GM19324 (cell line): ENCODE measurements around the gene FXYD2.

Experiments used
- ATAC-seq: cut with Tn5 transposase; IDR thresholded peaks from one replicate; pipeline ENCODE4 v1.9.1; 2021; ENCODE audit warnings: mild to moderate bottlenecking, moderate library complexity; ENCODE audit not compliant: unreplicated experiment, low FRiP score

Gene FXYD2

GRCh38 chr11:117806846-117807245 is 17.7 kb downstream of the FXYD2 start:
- no peak for ATAC-seq

GRCh38 chr11:117805045-117805444 is 19.5 kb downstream of the FXYD2 start:
- ATAC-seq: no peak

- no peak for ATAC-seq
Measured at GRCh38 chr11:117803896-117804295, 20.6 kb downstream of the FXYD2 start.

GRCh38 chr11:117799634-117800033 is 24.9 kb downstream of the FXYD2 start:
- no peak for ATAC-seq

- ATAC-seq: no peak
Measured at GRCh38 chr11:117796872-117797529, 27.5 kb downstream of the FXYD2 start, which contains the start of gene DSCAML1. TSS of gene DSCAML1 (minus strand) at chr11:117797216. CDS start at chr11:117797079, 137 bp downstream.

GRCh38 chr11:117796456-117796871 is 28.1 kb downstream of the FXYD2 start:
- no peak for ATAC-seq

GRCh38 chr11:117795638-117796455 is 28.7 kb downstream of the FXYD2 start:
- ATAC-seq: no peak

- no peak for ATAC-seq
Measured at GRCh38 chr11:117794772-117795629, 29.5 kb downstream of the FXYD2 start.

- no peak for ATAC-seq
Measured at GRCh38 chr11:117794135-117794534, 30.4 kb downstream of the FXYD2 start.

- ATAC-seq: no peak
Measured at GRCh38 chr11:117793583-117793982, 31.0 kb downstream of the FXYD2 start.

GRCh38 chr11:117792992-117793391 is 31.6 kb downstream of the FXYD2 start:
- no peak for ATAC-seq

GRCh38 chr11:117792241-117792640 is 32.3 kb downstream of the FXYD2 start:
- no peak for ATAC-seq

GRCh38 chr11:117790279-117790678 is 34.3 kb downstream of the FXYD2 start:
- ATAC-seq: no peak

GRCh38 chr11:117789241-117789640 is 35.3 kb downstream of the FXYD2 start:
- no peak for ATAC-seq

GRCh38 chr11:117786135-117786870 is 38.2 kb downstream of the FXYD2 start:
- ATAC-seq: no peak

GRCh38 chr11:117782101-117782500 is 42.4 kb downstream of the FXYD2 start:
- no peak for ATAC-seq

- ATAC-seq: no peak
Measured at GRCh38 chr11:117781627-117782026, 42.9 kb downstream of the FXYD2 start.

GRCh38 chr11:117780456-117780855 is 44.1 kb downstream of the FXYD2 start:
- ATAC-seq: no peak

- no peak for ATAC-seq
Measured at GRCh38 chr11:117774553-117774952, 50.0 kb downstream of the FXYD2 start.

- ATAC-seq: no peak
Measured at GRCh38 chr11:117772360-117772759, 52.2 kb downstream of the FXYD2 start.
